Spleen (tissue), 11 donors: ENCODE results near the gene POLR1E. TPM values are rescaled to one million over a fixed set of nuclear protein-coding genes. Genes with fewer than 3 reads are reported as not detected.

Experiments used
- DNase-seq: peaks from one replicate; pipeline ENCODE4 v3.0.0-alpha.2; 2020
- H3K27ac ChIP-seq, 8 donors: fragments of 200-600 bp; sonication (generic) in 7 of 8; 1 replicate in 4 of 8; 2 replicates in 4 of 8; pipeline versions ENCODE4 v1.5.0 to v1.8.0; 2016 to 2021; ENCODE audit warnings: inconsistent platforms in 4 of 8, mild to moderate bottlenecking in 4 of 8, moderate library complexity in 1 of 8
- H3K27me3 ChIP-seq, 7 donors: fragments of 200-600 bp; sonication (generic) in 6 of 7; replicated peaks in 1 of 7; 1 replicate in 4 of 7; 2 replicates in 3 of 7; pipeline versions ENCODE4 v1.5.0 to v1.8.0; 2016 to 2021; ENCODE audit warnings: inconsistent platforms in 3 of 7, mild to moderate bottlenecking in 1 of 7
- H3K36me3 ChIP-seq, 6 donors: fragments of 200-600 bp; sonication (generic) in 5 of 6; 1 replicate in 4 of 6; 2 replicates in 2 of 6; pipeline versions ENCODE4 v1.5.0 to v1.8.0; 2016 to 2021; ENCODE audit warnings: inconsistent platforms in 2 of 6
- H3K4me1 ChIP-seq, 6 donors: fragments of 200-600 bp; sonication (generic) in 5 of 6; 1 replicate in 3 of 6; 2 replicates in 3 of 6; pipeline versions ENCODE4 v1.5.0 to v1.8.0; 2016 to 2021; ENCODE audit warnings: inconsistent platforms in 3 of 6
- H3K4me3 ChIP-seq, 8 donors: fragments of 200-600 bp; sonication (generic) in 7 of 8; 1 replicate in 4 of 8; 2 replicates in 4 of 8; pipeline versions ENCODE4 v1.5.0 to v1.8.0; 2016 to 2021; ENCODE audit warnings: inconsistent platforms in 4 of 8, mild to moderate bottlenecking in 4 of 8, moderate library complexity in 2 of 8
- H3K9me3 ChIP-seq, 8 donors: fragments of 200-600 bp; sonication (generic) in 7 of 8; 1 replicate in 4 of 8; 2 replicates in 4 of 8; pipeline versions ENCODE4 v1.5.0 to v1.8.0; 2016 to 2021; ENCODE audit warnings: inconsistent platforms in 4 of 8
- CTCF ChIP-seq, 11 experiments: fragments of 200-600 bp in 7 of 11; fragments of 450-650 bp in 4 of 11; sonication (generic) in 4 of 11; IDR thresholded peaks in 8 of 11; conservative IDR thresholded peaks in 3 of 11; 1 replicate in 7 of 11; 2 replicates in 4 of 11; pipeline versions ENCODE4 v1.4.0 to v1.8.0; 2016 to 2021; ENCODE audit warnings: antibody characterized with exemption in 11 of 11, inconsistent platforms in 4 of 11, mild to moderate bottlenecking in 1 of 11
- POLR2A ChIP-seq, 3 donors: fragments of 450-650 bp; IDR thresholded peaks; one replicate each; pipeline ENCODE4 v1.5.1; 2017; ENCODE audit warnings: antibody characterized with exemption in 3 of 3, mild to moderate bottlenecking in 1 of 3
- POLR2AphosphoS5 ChIP-seq, 3 donors: sonication (generic); formaldehyde crosslinking; IDR thresholded peaks; one replicate each; pipeline ENCODE4 v1.5.1; 2017; ENCODE audit warnings: antibody characterized with exemption in 3 of 3
- WGBS, 5 donors: extraction: QIAGEN DNeasy Blood & Tissue Kit in 3 of 5; methylation state at CpG; one replicate each; pipeline versions ENCODE4 v1.1.5 to v1.1.7; 2013 to 2018; 5-methylcytosine and 5-hydroxymethylcytosine counted together
- intact Hi-C: fragments of 100-400 bp; cut with DNase I; formaldehyde crosslinking; loops from one replicate; pipeline ENCODE4 v1.15.0; 2023; ENCODE audit warnings: low total_unique reads
- polyA plus RNA-seq, 3 donors: library from polyadenylated mRNA; stranded (reverse); fragments of 200-250 nt; gene quantifications; one replicate each; pipeline ENCODE4 v1.2.1, GENCODE V29; 2013
- total RNA-seq, 7 donors: library from RNA; depleted of rRNA in 3 of 7; stranded (reverse); fragments of >200 nt in 3 of 7; fragmentation: NEBNext Ultra II Directional in 4 of 7; extraction: Animal tissue kit (Norgen Biotek cat#: 25700) in 4 of 7; gene quantifications; one replicate each; pipeline versions ENCODE4 v1.1.0 to v1.2.1, GENCODE V29; 2016 to 2021
- donor health status: healthy with polysubstance abuse.
- donor health status: DM: no; HTN: no; CAD: no; lungs with moderate emphysema.
- donor health status: DM: no; HTN: no; CAD: no.
- donor health status: Bipolar disorder and iron deficiency.
- donor health status: healthy.
- donor health status: DM: no; HTN: no; CAD: no.
- donor health status: DM: yes; HTN: yes; CAD: no.

POLR1E gene
- total and polyA plus RNA-seq, 10 donors, result 14.4 to 21.0 (median 18.0) TPM

- Histone ChIP-seq H3K4me1 (peaks cover 0 to 5% (median 0%) of the 10 kb centered on the region in 6 donors), H3K27ac (no peak overlapping the region), H3K9me3 (no peaks in the 10 kb centered on the region), H3K4me3 (no peak overlapping the region), H3K36me3 (peaks cover 0 to 53% (median 8%) of the 10 kb centered on the region in 6 donors), H3K27me3 (no peaks in the 10 kb centered on the region)
- intact Hi-C loops, result no loop called here
- TF ChIP-seq POLR2A (IDR thresholded peaks at IDR 0.05) (no peak), CTCF (IDR thresholded peaks at IDR 0.05 in 8 of 11, conservative IDR thresholded peaks at IDR 0.05 in 3 of 11) (no peak), POLR2AphosphoS5 (IDR thresholded peaks at IDR 0.05) (no peak)
- DNase-seq, result no peak
Measured at GRCh38 chr9:37447111-37447510, 38.6 kb upstream of the POLR1E start.

- DNase-seq, result no peak
- Histone ChIP-seq H3K4me1 (peaks cover 0 to 15% (median 3%) of the 10 kb centered on the region in 6 donors), H3K9me3 (peaks cover 0 to 4% (median under 1%) of the 10 kb centered on the region in 8 donors), H3K4me3 (no peak overlapping the region), H3K27ac (no peak overlapping the region), H3K36me3 (peaks cover 0 to 39% (median 4%) of the 10 kb centered on the region in 6 donors), H3K27me3 (no peaks in the 10 kb centered on the region)
- intact Hi-C loops, result no loop called here
- TF ChIP-seq POLR2A (IDR thresholded peaks at IDR 0.05), result no peak
- no peak for TF ChIP-seq CTCF (IDR thresholded peaks at IDR 0.05 in 8 of 11, conservative IDR thresholded peaks at IDR 0.05 in 3 of 11)
- TF ChIP-seq POLR2AphosphoS5 (IDR thresholded peaks at IDR 0.05), result no peak
- WGBS, 5 donors, result 85 to 90% (median 90%) methylated on average over 12 of the region's 12 CpGs
Measured at GRCh38 chr9:37449862-37450632, 35.7 kb upstream of the POLR1E start.

GRCh38 chr9:37451628-37452027, 34.1 kb upstream of the POLR1E start:
- Histone ChIP-seq H3K9me3 (peaks cover 0 to 10% (median 4%) of the 10 kb centered on the region in 8 donors), H3K36me3 (peaks cover 0 to 42% (median 4%) of the 10 kb centered on the region in 6 donors), H3K4me1 (peaks cover 0 to 22% (median 3%) of the 10 kb centered on the region in 6 donors), H3K4me3 (no peak overlapping the region), H3K27ac (no peak overlapping the region), H3K27me3 (no peaks in the 10 kb centered on the region)
- no peak for DNase-seq
- TF ChIP-seq CTCF (IDR thresholded peaks at IDR 0.05 in 8 of 11, conservative IDR thresholded peaks at IDR 0.05 in 3 of 11) (no peak), POLR2AphosphoS5 (IDR thresholded peaks at IDR 0.05) (no peak), POLR2A (IDR thresholded peaks at IDR 0.05) (no peak)
- intact Hi-C loops, result no loop called here
- 71 to 84% (median 73%) methylated on average over 3 of the region's 3 CpGs for WGBS, 5 donors

GRCh38 chr9:37452611-37453010, 33.1 kb upstream of the POLR1E start:
- intact Hi-C loops, result no loop called here
- 95 to 100% (median 96%) methylated on average over 1 of the region's 1 CpG for WGBS, 5 donors
- no peak overlapping the region for H3K27ac ChIP-seq
- peaks cover 0 to 28% (median 3%) of the 10 kb centered on the region in 6 donors for H3K4me1 ChIP-seq
- DNase-seq, result no peak
- H3K36me3 ChIP-seq, result peaks cover 0 to 36% (median 4%) of the 10 kb centered on the region in 6 donors
- no peak overlapping the region for H3K4me3 ChIP-seq
- peaks cover 0 to 10% (median 4%) of the 10 kb centered on the region in 8 donors for H3K9me3 ChIP-seq
- TF ChIP-seq POLR2A (IDR thresholded peaks at IDR 0.05), result no peak
- no peak for TF ChIP-seq POLR2AphosphoS5 (IDR thresholded peaks at IDR 0.05)
- TF ChIP-seq CTCF (IDR thresholded peaks at IDR 0.05 in 8 of 11, conservative IDR thresholded peaks at IDR 0.05 in 3 of 11), result no peak
- H3K27me3 ChIP-seq, result no peaks in the 10 kb centered on the region
